Neuron (in vitro differentiated cells): ENCODE measurements around the gene NEK6.

Experiments
- H2AFZ ChIP-seq: one replicate; pipeline ENCODE4 v1.6.1; 2013; ENCODE audit warnings: low read depth, mild to moderate bottlenecking, inconsistent platforms, low read length, moderate library complexity
- H3K27me3 ChIP-seq: one replicate; pipeline ENCODE4 v1.6.1; 2013; ENCODE audit warnings: low read length; ENCODE audit not compliant: insufficient read depth
- H3K36me3 ChIP-seq: one replicate; pipeline ENCODE4 v1.6.1; 2013; ENCODE audit warnings: low read length; ENCODE audit not compliant: insufficient read depth
- H3K4me1 ChIP-seq: one replicate; pipeline ENCODE4 v1.6.1; 2013; ENCODE audit warnings: low read length; ENCODE audit not compliant: insufficient read depth
- H3K4me3 ChIP-seq: 2 replicates; pipeline ENCODE4 v1.5.1; 2013; ENCODE audit warnings: mild to moderate bottlenecking, low read length, moderate library complexity
- H3K9me3 ChIP-seq: one replicate; pipeline ENCODE4 v1.6.1; 2013; ENCODE audit warnings: low read length

The NEK6 gene

DNA sequence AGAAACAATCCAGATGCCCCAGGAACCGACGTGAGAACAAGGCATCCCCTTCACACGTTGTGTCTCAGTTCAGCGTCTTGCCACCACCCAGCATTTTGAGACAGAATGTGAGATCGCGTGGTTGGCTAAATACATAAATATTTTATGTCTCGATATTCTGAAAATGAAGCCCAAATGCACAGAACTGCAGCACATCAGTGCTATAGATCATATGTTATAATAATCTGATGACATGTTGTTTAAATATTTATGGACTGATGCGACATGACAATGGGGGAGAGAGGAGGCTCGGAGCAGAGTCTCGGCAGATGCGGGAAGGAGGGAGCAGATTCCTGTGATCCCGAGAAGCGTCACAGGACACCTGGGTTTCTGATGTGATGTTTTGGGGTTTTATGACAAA, 10.9 kb downstream of the NEK6 start:
- Histone ChIP-seq H3K27me3 (no peaks in the 10 kb centered on the region), H3K4me1 (peaks cover 50% of the 10 kb centered on the region), H3K4me3 (no peak overlapping the region), H2AFZ (no peak overlapping the region), H3K36me3 (peaks cover 4% of the 10 kb centered on the region), H3K9me3 (no peaks in the 10 kb centered on the region)

DNA sequence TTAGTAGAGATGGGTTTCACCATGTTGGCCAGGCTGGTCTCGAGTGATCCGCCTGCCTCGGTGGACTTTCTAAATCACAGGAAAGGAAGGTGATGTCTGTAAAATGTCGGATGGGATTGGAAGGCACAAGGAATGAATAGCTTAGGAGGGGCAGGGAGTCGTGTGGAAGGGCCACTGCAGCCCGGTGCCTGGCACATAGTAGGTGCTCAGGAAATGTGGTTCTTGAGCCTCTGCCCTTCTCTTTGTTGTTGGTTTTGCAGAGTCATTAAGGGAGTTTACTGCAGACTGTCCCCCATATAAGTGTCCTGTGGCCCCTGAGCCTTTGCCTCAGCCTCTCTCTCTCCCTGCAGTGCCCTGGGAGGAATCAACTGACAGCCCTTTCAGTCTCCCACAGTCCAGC, 11.8 kb downstream of the NEK6 start:
- H3K27me3 ChIP-seq, result no peaks in the 10 kb centered on the region

GRCh38 chr9:124270504-124271335, 13.0 kb downstream of the NEK6 start:
- Histone ChIP-seq H3K4me1 (peaks cover 44% of the 10 kb centered on the region), H3K4me3 (no peak overlapping the region), H3K27me3 (no peaks in the 10 kb centered on the region), H3K36me3 (peaks cover 4% of the 10 kb centered on the region), H3K9me3 (no peaks in the 10 kb centered on the region), H2AFZ (no peak overlapping the region)

More for the DNA sequence above, 11.8 kb downstream of the NEK6 start:
- H3K9me3 ChIP-seq, result no peaks in the 10 kb centered on the region
- no peak overlapping the region for H2AFZ ChIP-seq
- peaks cover 46% of the 10 kb centered on the region for H3K4me1 ChIP-seq
- peaks cover 4% of the 10 kb centered on the region for H3K36me3 ChIP-seq
- no peak overlapping the region for H3K4me3 ChIP-seq

DNA sequence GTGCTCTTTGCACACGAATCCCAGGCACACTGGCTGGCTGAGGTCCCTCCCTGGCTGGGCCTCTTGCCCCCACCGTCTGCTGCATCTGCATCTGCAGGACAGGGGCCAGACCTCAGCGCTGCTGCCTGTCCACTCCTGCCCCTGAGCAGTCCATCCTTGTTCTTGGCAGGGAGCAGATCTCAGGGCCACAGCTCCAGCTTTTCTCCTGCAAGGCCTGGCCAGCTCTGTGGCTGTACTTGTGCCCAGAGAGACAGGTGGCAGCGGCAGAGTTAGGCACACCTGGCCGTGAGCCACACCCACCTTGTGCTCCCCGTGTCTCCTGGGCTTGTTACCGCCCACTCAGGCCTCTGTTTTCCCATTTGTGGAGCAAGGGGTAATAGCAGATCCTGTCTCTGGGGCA, 13.9 kb downstream of the NEK6 start:
- H2AFZ ChIP-seq, result no peak overlapping the region
- H3K9me3 ChIP-seq, result no peaks in the 10 kb centered on the region
- peaks cover 4% of the 10 kb centered on the region for H3K36me3 ChIP-seq
- H3K4me3 ChIP-seq, result no peak overlapping the region
- no peaks in the 10 kb centered on the region for H3K27me3 ChIP-seq
- peaks cover 44% of the 10 kb centered on the region for H3K4me1 ChIP-seq

DNA sequence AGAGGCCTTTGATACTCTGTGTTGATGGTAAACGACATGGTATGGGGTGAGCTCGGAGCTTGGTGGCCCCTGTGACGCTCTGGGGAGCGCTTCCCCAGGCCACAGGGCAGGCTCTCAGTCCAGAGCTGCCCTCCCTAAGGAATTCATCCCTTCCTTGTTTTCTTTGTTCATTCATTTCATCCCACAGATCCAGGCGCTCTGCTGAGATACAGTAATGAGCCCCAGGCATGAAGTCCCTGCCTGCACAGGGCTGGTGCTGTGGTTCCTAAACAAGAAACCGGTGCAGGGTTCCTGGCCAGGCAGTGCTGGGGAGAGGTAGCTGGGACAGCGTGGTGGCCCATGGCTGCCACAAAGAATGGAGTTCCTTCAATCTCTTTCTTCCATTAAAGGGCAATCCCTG, 14.4 kb downstream of the NEK6 start:
- H3K36me3 ChIP-seq, result peaks cover 4% of the 10 kb centered on the region
- H3K9me3 ChIP-seq, result no peaks in the 10 kb centered on the region
- H2AFZ ChIP-seq, result no peak overlapping the region
- no peaks in the 10 kb centered on the region for H3K27me3 ChIP-seq
- peaks cover 40% of the 10 kb centered on the region for H3K4me1 ChIP-seq
- H3K4me3 ChIP-seq, result no peak overlapping the region

DNA sequence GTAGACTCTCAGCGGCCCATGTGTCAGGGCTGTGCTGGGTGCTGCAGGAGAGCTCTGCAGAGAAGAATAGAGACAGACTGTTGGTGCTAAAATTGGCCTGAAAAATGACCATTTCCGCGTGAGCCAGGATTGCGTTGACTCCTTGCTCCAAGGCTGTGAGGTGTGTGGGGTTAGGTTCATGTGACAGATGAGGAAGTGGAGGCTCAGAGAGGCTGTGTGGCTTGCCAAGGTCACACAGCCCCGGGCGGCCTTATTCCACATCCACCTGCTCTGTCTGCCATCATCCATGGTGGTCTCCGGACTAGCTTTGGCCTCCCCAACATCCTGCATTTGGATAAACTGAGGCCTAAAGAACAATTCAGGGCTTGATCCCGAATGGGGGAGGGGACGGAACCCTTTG, 15.2 kb downstream of the NEK6 start:
- Histone ChIP-seq H3K36me3 (peaks cover 4% of the 10 kb centered on the region), H3K4me3 (no peak overlapping the region), H3K9me3 (no peaks in the 10 kb centered on the region), H3K27me3 (no peaks in the 10 kb centered on the region), H2AFZ (no peak overlapping the region), H3K4me1 (peaks cover 32% of the 10 kb centered on the region)

DNA sequence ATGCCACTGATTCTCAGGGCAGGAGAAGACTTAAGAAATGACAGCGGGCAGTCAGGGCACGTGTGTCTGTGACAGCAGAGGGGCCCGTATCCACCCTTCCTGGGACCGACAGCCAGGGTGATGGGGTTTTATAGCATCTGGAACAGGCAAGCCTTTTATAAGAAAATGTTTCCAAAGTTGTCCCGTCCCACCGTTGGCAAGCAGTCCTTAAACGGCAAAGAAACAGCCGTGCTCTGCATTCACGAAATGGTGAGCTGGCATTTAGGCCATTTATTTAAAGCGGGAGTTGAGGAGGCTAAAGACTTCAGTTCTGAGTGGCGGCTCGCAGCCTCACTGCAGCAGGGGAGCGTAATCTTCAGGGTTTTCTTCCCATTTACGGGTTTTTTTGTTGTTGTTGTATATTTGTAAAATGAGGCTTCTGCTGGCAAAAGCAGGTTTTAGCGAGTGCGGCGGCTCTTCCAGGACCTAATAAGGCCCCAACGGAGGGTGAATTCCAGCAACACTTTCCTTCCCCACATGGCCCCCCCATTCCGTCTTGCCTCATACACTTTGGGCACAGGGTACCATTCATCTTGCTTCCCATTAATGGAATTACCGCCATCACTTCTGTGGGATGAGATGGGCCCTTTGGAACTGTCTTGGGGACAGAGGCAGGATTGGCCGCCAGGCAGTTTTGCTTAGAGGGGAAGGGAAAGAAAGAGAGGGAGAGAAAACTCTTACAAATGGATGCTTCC, 15.8 kb downstream of the NEK6 start:
- H3K27me3 ChIP-seq, result no peaks in the 10 kb centered on the region

GRCh38 chr9:124274226-124274625, 16.5 kb downstream of the NEK6 start:
- H2AFZ ChIP-seq, result no peak overlapping the region
- H3K27me3 ChIP-seq, result no peaks in the 10 kb centered on the region

More for the DNA sequence above, 15.8 kb downstream of the NEK6 start:
- Histone ChIP-seq H3K4me3 (no peak overlapping the region), H3K36me3 (peaks cover 4% of the 10 kb centered on the region), H3K4me1 (peaks cover 31% of the 10 kb centered on the region), H3K9me3 (no peaks in the 10 kb centered on the region), H2AFZ (no peak overlapping the region)

GRCh38 chr9:124274738-124275137, 17.0 kb downstream of the NEK6 start:
- H3K27me3 ChIP-seq, result no peaks in the 10 kb centered on the region
- H3K4me3 ChIP-seq, result no peak overlapping the region
- peaks cover 31% of the 10 kb centered on the region for H3K4me1 ChIP-seq

More at GRCh38 chr9:124274226-124274625, 16.5 kb downstream of the NEK6 start:
- Histone ChIP-seq H3K4me1 (peaks cover 31% of the 10 kb centered on the region), H3K9me3 (no peaks in the 10 kb centered on the region), H3K4me3 (no peak overlapping the region), H3K36me3 (peaks cover 4% of the 10 kb centered on the region)

GRCh38 chr9:124277420-124277819, 19.7 kb downstream of the NEK6 start:
- Histone ChIP-seq H3K27me3 (no peaks in the 10 kb centered on the region), H3K4me3 (no peak overlapping the region), H3K9me3 (no peaks in the 10 kb centered on the region), H2AFZ (no peak overlapping the region), H3K36me3 (no peaks in the 10 kb centered on the region), H3K4me1 (peaks cover 14% of the 10 kb centered on the region)

More at GRCh38 chr9:124274738-124275137, 17.0 kb downstream of the NEK6 start:
- H3K36me3 ChIP-seq, result peaks cover 4% of the 10 kb centered on the region
- H3K9me3 ChIP-seq, result no peaks in the 10 kb centered on the region
- H2AFZ ChIP-seq, result no peak overlapping the region

GRCh38 chr9:124278054-124278540, 20.3 kb downstream of the NEK6 start:
- H3K27me3 ChIP-seq, result no peaks in the 10 kb centered on the region
- H3K9me3 ChIP-seq, result no peaks in the 10 kb centered on the region
- no peak overlapping the region for H3K4me3 ChIP-seq
- no peaks in the 10 kb centered on the region for H3K36me3 ChIP-seq
- H2AFZ ChIP-seq, result no peak overlapping the region
- H3K4me1 ChIP-seq, result peaks cover 19% of the 10 kb centered on the region

- Histone ChIP-seq H3K4me1 (peaks cover 17% of the 10 kb centered on the region), H3K27me3 (no peaks in the 10 kb centered on the region), H3K4me3 (no peak overlapping the region), H2AFZ (no peak overlapping the region), H3K36me3 (no peaks in the 10 kb centered on the region), H3K9me3 (no peaks in the 10 kb centered on the region)
Observed at GRCh38 chr9:124279531-124280175, 21.9 kb downstream of the NEK6 start.

GRCh38 chr9:124280176-124280691, 22.5 kb downstream of the NEK6 start:
- Histone ChIP-seq H3K27me3 (no peaks in the 10 kb centered on the region), H3K36me3 (no peaks in the 10 kb centered on the region), H2AFZ (no peak overlapping the region), H3K9me3 (no peaks in the 10 kb centered on the region), H3K4me1 (peaks cover 22% of the 10 kb centered on the region), H3K4me3 (no peak overlapping the region)
